Activated T-helper 1 cell treated with Interleukin-2 at 50 U/mL for 16 hours (primary cell): ENCODE data around the gene CKAP2L.

ENCODE experiments used
- DNase-seq: peaks from one replicate; pipeline ENCODE4 v3.0.0-alpha.2; 2020; ENCODE audit warnings: low read depth

Gene CKAP2L

DNA sequence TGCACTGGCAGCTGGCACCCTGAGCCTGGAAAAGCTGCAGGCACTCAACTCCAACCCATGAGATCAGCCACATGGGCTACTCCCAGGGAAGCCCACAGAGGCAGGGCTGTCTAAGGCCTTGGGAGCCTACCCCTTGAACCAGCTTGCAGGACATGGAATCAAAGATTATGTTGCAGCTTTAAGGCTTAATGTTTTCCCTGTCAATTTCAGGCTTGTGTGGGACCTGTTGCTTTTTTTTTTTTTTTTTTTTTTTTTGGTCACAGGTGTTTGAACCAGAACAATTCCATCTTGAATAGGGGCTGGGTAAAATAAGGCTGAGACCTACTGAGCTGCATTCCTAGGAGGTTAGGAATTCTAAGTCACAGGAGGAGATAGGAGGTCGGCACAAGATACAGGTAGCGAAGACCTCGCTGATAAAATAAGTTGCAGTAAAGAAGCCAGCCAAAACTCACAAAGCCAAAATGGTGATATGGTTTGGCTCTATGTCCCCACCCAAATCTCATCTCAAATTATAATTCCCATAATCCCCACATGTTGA, 27.4 kb upstream of the CKAP2L start:
- DNase-seq, result no peak

DNA sequence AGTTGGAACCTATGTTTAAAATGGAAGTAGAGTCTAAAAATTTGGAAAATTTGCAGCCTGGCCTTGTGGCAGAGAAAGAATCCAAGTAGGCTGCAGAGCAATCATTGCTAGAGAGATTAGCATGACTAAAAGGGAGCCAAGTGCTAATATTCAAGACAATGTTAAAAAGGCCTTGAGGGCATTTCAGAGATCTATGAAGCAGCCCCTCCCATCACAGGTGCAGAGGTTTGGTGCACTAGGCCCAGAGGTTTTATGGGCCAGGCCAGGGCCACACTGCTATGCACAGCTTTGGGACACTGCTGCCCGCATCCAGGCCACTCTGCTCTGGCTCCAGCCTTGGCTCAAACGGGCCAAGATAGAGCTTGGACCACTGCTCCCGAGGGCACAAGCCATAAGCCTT, 26.6 kb upstream of the CKAP2L start:
- no peak for DNase-seq

DNA sequence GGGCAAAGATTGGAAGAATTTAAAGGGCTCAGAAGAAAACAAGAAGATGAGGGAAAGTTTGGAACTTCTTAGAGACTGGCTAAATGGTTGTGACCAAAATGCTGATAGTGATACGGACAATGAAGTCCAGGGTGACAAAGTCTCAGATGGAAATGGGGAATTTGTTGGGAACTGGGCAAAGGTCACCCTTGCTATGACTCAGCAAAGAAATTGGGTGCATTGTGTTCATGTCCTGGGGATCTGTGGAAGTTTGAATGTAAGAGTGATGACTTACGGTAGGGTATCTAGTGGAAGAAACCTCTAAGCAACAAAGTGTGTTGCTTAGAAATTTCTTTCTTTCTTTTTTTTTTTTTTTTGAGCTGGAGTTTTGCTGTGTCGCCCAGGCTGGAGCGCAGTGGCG, 25.9 kb upstream of the CKAP2L start:
- no peak for DNase-seq

DNA sequence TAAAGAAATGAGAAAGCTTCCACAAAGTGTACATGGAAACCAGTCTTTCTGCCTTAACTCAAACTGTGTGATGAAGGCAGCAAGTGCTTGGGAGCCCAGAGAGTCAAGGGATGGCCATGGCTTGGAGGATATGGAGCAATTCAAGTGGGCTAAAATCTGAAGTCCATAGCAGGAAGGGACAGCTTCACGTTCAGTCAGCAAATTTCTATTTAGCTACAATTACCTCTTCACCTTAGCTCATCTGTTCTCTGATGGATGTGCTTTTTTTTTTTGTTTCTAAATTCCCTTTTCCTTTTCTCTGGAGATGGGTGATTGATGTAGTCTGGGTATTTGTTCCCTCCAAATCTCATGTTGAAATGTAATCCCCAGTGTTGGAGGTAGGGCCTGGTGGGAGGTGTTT, 24.8 kb upstream of the CKAP2L start:
- DNase-seq, result no peak

DNA sequence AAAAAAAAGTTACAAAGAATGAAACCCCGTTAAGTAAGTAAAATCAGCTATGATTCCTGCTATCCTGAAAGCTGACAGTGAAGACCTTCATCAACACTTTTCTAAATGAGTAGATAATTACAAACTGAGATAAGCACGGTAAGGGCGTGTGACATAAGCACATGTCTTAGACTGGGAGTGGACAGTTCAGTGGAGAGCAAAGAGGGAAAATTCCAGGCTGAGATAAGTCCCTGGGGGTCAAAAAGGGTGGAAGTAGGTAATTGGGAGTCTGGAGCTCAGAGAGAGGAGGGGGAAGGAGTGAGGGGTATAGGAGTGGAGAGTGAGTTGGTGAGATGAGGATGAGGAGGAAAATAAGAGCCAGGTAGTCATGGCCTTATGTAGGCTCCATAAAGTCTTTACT, 24.2 kb upstream of the CKAP2L start:
- DNase-seq, result no peak

DNA sequence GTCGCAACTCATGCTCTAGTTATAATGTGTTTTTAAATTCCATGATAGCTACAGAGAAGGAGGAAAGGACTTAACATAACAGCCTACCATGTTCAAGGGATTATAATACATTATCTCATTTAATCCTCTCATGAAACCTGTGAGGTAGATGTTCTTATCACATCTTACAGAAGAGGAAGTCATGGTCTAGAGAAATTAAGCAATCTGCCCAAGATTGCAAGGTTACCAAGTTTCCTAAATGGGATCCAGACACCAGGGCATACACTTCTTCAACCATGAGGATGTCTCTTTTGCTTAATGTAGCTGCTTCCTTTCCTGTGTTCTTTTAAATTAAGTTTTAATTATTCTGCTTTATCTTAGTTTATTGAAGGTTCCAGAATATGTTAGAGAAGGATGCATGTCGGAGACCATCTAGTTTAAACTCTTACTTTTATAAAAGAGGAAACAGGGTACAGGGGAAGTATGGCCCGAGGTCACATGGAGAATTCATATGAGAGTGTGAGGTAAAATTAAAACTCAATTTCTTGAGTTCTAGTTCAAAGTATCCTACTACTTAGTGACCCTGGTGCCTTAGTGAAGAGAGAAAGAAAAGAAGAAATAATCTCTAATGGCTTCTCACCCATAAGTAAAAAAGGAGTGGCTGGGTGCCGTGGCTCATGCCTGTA, 23.5 kb upstream of the CKAP2L start:
- DNase-seq, result no peak

DNA sequence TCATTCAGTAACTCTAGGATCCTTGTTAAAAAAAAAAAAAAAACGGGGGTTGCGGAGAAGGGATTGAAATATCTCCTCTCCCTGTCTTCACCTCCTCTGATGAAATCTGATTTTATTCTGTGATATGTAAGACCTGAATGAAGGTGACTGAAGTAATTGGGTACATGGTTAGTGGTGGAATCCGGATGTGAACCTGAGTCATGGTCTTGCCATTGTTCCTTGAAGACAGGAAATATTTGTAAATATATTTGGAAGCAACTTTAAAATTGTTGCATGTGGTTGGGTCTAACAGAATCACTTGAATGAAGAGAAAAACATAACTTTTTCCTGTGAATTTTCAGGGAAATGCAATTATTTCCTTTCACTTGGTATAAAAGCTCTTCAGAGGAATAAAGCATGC, 22.9 kb upstream of the CKAP2L start:
- no peak for DNase-seq

DNA sequence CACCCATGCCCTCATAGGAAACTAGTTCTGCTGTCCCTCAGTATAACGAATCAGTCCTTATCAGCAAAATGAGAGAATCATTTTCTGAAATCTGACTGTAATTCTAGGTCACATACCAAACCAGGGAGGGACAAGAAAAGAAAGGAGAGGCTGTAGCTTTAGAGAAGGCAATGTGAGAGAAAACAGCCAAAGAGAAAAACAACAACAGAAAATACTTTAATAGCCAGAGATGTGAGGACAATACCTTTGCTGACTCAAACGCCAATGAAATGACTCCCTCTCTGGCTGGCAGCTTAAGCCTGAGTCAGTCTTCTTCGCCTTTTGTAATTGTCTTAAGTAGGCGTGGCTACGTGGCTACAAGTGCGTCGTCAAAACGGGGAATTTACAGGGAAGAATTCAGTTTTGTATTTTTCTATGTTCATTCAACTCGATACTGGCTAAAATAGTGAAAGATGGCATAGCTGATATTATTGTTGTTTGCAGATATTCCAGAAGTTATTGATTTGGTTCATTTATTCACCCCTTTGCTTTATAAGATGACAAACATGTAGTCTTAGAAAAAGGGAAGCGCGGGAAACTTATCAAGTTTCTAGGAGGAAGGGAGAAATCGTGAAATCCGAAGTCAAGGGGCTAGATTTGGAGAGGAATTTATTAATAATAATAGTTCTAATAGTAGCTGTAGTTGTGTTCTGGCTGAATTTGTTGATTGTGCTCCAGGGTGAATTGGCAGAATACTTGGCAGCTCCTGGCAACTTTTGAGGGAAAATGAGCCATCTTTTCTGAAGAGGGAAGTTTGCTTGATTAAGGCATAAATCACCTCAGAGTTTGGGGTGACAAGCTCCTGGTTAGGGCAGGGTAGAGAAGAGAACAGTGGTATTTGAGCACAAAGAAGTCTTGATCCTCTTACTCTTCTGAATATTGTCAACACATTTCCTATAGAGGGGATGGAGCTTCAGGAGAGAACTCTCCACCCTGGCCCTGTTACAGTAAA, 20.1 kb upstream of the CKAP2L start, which contains the start of gene IL1A:
IL1A (minus strand) TSS at position 295 of the 991 bp plus-strand sequence. CDS start 723 bp downstream, outside the sequence.
- DNase-seq, result no peak

DNA sequence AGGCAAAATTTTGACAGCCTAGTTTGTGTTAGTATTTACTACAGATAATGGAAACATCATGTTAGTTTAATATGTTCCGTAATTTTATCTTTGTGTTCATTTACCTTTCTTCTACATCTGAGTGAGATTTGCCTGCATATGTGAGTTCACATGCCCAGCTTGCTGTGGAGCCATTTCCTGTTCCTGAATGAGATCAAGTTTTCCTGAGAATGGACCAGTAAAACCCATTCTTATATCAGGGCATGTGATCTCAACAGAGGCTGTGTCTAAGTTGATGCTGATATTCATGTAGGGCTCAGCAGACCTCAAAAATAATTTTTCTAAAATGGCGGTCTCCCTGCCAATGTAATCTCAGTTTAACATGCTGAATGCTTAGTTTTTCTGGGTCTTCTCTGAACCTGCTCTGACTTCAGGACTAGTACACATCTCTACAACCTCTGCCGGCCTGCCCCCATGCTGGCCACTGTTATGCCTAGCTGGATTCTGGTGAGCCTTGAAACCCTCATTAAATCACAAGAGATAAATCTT, 18.8 kb upstream of the CKAP2L start:
- no peak for DNase-seq

DNA sequence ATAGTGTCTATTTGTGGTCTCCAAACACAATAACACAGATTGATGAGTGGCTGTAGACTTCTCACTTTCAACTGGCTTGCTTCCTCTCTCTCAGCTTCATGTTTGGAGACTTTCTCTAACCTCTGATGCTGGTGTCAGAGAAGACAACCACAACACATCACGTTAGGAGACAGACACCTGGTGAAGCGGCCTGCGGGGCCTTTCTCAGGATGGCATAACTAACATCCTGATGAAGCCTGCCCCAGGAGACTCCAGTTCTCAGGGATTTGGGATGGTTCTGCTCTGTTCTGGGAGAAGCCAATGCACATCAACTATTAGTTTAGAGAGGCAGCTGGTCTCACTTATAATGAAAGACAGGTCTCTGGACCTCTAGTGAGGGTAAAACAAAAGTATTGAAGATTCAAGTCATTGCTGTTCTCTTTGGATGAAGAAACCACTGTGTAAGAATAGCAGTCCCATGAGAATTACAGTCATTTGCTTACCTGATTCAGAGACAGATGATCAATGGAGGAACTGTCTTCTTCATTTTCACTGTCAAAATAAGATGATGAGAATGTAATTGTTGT, 17.9 kb upstream of the CKAP2L start:
- no peak for DNase-seq

DNA sequence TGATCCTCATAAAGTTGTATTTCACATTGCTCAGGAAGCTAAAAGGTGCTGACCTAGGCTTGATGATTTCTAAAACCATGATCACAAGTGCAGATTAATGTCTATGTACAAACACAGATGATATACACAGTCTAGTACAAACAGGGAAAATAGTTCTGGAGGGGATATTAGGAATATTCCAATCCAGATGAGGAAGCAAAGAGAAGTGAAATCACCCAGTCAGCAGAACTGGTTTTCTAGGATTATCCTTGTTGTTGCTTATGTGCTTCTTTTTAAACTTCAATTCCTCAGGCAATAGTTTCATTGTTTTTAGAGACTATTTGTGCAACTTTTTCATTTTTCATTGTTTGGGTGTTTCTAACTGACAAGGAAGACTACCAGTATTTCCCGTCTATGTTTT, 15.2 kb upstream of the CKAP2L start:
- no peak for DNase-seq

DNA sequence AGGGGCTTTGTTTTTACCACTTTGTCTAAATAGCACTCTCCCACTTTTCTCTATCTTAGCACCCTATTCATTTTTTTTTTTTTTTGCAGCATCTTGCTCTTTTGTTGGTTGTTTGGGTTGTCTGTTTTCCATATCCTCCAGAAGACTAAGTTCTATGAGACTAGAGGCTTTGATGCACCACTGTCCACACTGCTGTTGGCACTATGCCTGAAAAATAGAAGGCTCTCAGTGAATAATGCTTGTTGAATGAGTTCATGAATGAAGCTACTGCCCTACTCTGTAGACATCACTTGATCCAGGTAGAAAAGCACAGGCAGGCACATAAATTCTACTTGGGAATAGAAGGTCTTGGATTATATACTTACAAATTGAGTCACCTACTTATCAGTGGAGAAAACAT, 12.6 kb upstream of the CKAP2L start:
- DNase-seq, result no peak

DNA sequence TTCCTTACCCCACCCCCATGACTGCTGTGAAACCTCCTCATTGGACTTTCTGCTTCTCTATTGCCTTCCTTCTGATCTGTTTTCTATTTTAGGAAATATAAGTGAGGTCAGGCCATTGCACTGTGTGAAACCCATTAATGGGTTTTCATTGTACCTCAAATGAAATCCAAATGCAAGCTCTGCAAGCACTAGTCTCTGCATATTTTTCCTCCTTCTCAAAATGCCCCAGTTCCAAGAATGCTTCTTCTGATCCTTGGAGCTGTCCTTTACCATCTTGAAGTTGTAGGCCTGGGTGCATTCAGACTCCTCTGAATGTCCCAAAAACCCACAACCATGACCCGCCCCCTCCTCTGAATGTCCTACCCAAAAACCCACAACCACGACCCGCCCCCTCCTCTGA, 11.7 kb upstream of the CKAP2L start:
- no peak for DNase-seq

DNA sequence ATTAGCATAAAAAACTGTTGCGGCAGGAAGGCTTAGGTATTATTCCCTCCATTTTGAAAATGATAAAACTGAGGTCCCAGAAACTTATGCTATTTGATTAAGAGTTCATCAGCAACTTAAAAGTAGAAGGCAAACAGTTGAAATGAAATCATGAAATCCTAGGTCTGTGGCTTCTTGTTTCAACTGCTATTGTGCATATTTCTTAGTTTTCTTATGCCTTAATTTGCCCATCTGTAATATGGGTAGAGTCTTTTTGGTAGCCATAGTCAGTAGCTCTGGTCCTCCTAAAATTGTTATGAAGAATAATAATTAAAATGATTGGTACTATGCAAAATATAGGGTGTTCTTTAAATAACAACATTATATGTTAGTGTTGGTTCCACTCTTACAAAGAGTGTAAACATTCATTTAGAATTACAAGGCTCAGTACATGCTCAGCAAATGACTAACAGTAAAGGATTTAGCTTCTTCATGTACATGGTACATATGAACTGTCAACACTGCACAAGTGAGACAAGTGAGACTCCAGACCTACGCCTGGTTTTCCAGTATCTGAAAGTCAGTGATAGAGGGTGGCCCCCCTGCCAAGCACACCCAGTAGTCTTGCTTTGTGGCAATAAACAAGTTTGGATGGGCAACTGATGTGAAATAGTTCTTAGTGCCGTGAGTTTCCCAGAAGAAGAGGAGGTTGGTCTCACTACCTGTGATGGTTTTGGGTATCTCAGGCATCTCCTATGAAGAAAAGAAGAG, 10.3 kb upstream of the CKAP2L start:
- DNase-seq, result no peak

DNA sequence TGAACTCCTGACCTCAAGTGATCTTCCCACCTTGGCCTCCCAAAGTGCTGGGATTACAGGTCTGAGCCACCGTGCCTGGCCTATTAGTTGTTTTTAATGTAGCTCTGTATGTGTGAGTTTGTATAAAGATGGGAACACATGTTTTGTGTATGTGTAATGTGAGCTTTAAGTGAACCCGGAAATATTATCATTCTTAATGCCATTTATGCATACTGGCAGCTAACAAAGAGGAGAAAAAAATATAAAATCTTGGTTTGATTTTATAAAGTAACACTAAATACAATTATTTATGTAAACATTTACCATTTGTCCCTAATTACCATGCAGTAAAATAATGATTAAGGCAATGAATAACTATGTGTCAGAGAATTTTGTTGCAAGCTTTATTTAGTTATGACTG, 9.1 kb upstream of the CKAP2L start:
- DNase-seq, result no peak

DNA sequence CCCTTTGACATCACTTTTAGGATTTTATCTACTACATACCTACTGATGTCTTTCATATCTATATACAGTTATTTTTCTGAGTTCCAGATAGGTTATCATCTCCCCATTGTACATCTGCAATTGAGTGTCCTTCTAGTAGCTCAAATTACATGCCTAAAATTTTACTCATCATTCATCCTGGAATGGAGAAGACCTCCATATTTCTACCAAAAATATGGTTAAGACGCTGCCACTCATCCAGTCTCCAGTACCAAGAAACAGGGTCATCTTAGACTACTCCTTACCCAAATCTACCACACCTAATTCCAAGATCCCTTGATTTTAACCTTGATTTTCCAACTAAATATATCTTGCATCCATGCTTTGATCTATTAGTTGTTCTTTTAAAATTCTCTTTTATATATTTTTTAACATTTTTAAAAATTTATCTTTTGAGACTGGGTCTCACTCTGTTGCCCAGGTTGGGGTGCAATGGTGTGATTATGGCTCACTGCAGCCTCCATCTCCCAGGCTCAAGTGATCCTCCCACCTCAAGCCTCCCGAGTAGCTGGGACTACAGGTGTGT, 8.6 kb upstream of the CKAP2L start:
- no peak for DNase-seq

DNA sequence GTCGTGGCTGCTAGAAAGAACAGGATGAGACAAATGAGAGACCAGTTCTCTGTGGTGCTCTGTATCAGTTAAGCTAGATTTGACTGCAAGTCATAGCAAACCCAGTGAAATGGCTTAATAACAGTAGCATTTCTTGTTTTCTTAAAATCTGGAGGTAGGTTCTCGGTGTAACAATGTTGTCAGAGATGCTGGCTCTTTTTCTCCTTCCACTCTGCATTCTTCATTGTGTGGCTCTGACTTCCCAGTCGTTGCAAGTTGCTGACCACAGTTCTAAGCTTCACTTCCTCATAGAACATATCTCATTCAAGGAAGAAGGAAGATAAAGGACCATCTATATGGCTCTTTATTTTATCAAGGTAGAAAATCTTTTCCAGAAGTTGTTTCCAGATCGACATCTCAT, 7.9 kb upstream of the CKAP2L start:
- DNase-seq, result no peak

DNA sequence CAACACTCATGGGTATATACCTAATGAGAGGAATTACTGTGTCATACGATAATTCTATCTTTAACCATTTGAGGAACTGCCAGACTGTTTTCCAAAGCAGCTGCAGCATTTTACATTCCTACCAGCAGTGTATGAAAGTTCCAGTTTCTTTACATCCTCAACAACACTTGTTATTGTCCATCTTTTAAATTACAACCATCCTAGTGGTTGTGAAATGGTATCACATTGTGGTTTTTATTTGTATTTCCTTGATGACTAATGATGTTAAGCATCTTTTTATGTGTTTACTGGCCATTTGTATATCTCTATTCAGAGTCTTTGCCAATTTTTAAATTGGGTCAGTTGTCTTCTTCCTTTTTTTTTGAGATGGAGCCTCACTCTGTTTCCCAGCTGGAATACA, 4.0 kb upstream of the CKAP2L start:
- DNase-seq, result no peak

DNA sequence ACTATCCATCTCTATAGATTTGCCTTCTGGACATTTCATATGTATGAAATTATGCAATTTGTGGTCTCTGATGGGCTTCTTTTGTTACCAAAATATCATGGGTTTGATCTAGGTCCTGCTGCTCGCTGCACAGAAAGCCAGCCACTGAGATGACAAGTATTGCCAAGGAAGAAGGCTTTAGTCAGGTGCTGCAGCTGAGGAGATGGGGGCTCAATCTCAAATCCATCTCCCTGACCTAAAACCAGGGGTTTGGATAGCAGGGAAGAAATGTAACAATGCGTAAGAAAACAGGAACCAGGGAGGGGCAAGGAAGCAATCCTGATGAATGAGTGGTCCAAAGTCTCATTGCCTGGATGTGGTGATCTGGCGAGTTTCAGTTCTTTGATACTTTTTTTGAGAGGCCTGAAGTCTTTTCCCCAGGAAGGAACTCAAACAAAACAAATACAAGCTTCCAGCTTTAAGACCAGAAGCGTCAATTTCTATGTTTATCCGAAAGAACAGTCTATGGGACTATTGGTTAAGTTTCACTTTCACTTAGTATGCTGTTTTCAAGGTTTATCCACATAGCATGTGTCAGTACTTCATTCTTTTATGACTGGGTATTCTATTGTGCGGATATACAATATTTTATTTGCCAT, 3.4 kb upstream of the CKAP2L start:
- no peak for DNase-seq

DNA sequence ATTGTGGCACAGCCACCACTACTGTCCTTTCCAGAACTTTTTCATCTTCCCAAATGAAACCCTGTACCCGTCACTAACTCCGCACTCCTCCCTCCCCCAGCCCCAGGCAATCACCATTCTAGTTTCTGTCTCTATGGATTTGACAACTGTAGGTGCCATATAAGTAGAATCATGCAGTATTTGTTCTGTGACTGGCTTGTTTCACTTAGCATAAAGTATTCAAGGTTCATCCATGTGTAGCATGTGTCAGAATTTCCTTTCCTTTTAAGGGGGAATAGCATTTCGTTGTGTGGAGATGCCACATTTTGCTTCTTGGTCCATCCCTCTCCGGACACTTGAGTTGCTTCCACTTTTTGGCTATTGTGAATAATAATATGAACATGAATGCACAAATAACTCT, 842 bp upstream of the CKAP2L start:
- no peak for DNase-seq

DNA sequence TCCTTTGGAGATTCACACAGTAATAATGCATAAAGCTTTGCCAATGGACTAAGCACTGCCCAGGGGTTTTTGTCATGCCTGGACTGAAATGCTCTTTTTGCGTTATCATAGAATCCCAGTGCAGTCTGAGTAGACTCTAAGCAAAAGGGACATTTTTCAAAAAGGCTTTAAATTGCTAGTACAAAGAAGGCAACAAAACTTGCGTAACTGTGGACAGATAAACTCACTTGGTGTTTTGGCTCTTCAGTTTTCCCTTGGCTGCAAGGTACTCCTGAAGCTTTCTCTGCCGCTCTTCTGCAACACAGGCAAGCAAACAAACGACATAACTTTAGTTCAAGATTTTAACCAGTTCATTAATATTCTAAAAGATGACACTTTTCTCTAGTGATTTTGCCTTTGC, 2.1 kb downstream of the CKAP2L start:
- DNase-seq, result no peak
